Lower leg skin (tissue), 3 donors: ENCODE results near the gene DAB1.

Experiments used
- CTCF ChIP-seq, 3 donors: fragments of 450-650 bp; IDR thresholded peaks; one replicate each; pipeline ENCODE4 v1.5.1; 2016; ENCODE audit warnings: antibody characterized with exemption in 3 of 3, mild to moderate bottlenecking in 3 of 3, moderate library complexity in 2 of 3
- POLR2A ChIP-seq, 2 donors: fragments of 450-650 bp; IDR thresholded peaks; one replicate each; pipeline ENCODE4 v1.6.1; 2016 to 2017; ENCODE audit warnings: antibody characterized with exemption in 2 of 2, mild to moderate bottlenecking in 1 of 2, moderate library complexity in 1 of 2

GRCh38 chr1:57131257-57131656, 292.6 kb downstream of the DAB1 start:
- TF ChIP-seq CTCF (IDR thresholded peaks at IDR 0.05): no peak
- TF ChIP-seq POLR2A (IDR thresholded peaks at IDR 0.05): no peak
